ENCODE measurements around the gene DPP10.

GRCh38 chr2:115782286-115782685, 1339.8 kb downstream of the DPP10 start:
- TF ChIP-seq ZNF777 (tag by site-specific recombination; IDR thresholded peaks at IDR 0.05; ENCODE audit: borderline replicate concordance) (no peak), SCRT1 (tag by site-specific recombination; IDR thresholded peaks at IDR 0.05; ENCODE audit: borderline replicate concordance) (no peak)
